ENCODE data around the gene LRIT1.

DNA sequence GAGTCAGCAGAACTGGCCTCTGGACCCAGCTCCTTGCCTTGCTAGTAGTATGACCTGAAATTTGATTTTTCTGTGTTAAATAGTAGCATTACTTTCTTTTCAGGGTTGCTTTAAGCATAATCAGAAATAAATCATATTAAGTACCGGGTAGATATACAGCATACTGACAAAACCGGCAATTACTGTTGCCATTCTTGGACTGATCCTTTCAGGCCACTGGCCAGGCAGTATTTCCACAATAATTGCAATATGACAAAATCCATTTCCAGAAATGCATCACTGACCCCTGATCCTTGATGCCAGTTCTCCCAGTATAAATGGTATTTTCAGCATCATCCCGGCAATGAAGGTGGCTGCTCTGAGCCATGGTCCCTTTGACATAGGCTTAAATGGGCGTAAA, 6.9 kb downstream of the LRIT1 start:
- TF ChIP-seq, protein P1, sequence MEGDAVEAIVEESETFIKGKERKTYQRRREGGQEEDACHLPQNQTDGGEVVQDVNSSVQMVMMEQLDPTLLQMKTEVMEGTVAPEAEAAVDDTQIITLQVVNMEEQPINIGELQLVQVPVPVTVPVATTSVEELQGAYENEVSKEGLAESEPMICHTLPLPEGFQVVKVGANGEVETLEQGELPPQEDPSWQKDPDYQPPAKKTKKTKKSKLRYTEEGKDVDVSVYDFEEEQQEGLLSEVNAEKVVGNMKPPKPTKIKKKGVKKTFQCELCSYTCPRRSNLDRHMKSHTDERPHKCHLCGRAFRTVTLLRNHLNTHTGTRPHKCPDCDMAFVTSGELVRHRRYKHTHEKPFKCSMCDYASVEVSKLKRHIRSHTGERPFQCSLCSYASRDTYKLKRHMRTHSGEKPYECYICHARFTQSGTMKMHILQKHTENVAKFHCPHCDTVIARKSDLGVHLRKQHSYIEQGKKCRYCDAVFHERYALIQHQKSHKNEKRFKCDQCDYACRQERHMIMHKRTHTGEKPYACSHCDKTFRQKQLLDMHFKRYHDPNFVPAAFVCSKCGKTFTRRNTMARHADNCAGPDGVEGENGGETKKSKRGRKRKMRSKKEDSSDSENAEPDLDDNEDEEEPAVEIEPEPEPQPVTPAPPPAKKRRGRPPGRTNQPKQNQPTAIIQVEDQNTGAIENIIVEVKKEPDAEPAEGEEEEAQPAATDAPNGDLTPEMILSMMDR (IDR thresholded peaks at IDR 0.05), result no peak
- TF ChIP-seq TCF7 (CRISPR knock-in tag; IDR thresholded peaks at IDR 0.05; ENCODE audit: low read depth) (no peak), RELA (CRISPR knock-in tag; IDR thresholded peaks at IDR 0.05; ENCODE audit: borderline replicate concordance) (no peak), ZNF121 (CRISPR knock-in tag; IDR thresholded peaks at IDR 0.05) (no peak), NFE2L1 (CRISPR knock-in tag; IDR thresholded peaks at IDR 0.05) (no peak), SP1 (CRISPR knock-in tag; conservative IDR thresholded peaks at IDR 0.05) (no peak), FOXJ3 (CRISPR knock-in tag; IDR thresholded peaks at IDR 0.05; ENCODE audit: borderline replicate concordance) (no peak)
